Bone marrow (tissue), 2 donors: ENCODE measurements around the gene TPRG1.

ENCODE experiments used
- DNase-seq, 2 donors: peaks; one replicate each; lab custom pipeline; 2025; lab: John Stamatoyannopoulos, UW

The TPRG1 gene

GRCh38 chr3:189278221-189278620 is 106.5 kb downstream of the TPRG1 start:
- no peak for DNase-seq

GRCh38 chr3:189282189-189282588 is 110.4 kb downstream of the TPRG1 start:
- no peak for DNase-seq

- no peak for DNase-seq
These were observed 111.0 kb downstream of the TPRG1 start for GRCh38 chr3:189282741-189283140.

GRCh38 chr3:189286188-189286587 is 114.4 kb downstream of the TPRG1 start:
- no peak for DNase-seq

- no peak for DNase-seq
These were observed 115.1 kb downstream of the TPRG1 start for GRCh38 chr3:189286916-189287315.

GRCh38 chr3:189288348-189289235 is 116.8 kb downstream of the TPRG1 start:
- DNase-seq, result no peak

- no peak for DNase-seq
These were observed 117.5 kb downstream of the TPRG1 start for GRCh38 chr3:189289251-189289650.

- no peak for DNase-seq
These were observed 121.1 kb downstream of the TPRG1 start for GRCh38 chr3:189292667-189293484.

GRCh38 chr3:189294649-189295048 is 122.9 kb downstream of the TPRG1 start:
- no peak for DNase-seq

GRCh38 chr3:189295089-189295488 is 123.3 kb downstream of the TPRG1 start:
- DNase-seq, result no peak

- DNase-seq, result no peak
These were observed 126.2 kb downstream of the TPRG1 start for GRCh38 chr3:189297932-189298331.

GRCh38 chr3:189298469-189299375 is 127.0 kb downstream of the TPRG1 start:
- DNase-seq, result no peak

- no peak for DNase-seq
These were observed 128.6 kb downstream of the TPRG1 start for GRCh38 chr3:189300345-189300744.

GRCh38 chr3:189301479-189301878 is 129.7 kb downstream of the TPRG1 start:
- no peak for DNase-seq

GRCh38 chr3:189303584-189303983 is 131.8 kb downstream of the TPRG1 start:
- no peak for DNase-seq

GRCh38 chr3:189304465-189305351 is 132.9 kb downstream of the TPRG1 start:
- no peak for DNase-seq

GRCh38 chr3:189305412-189305811 is 133.6 kb downstream of the TPRG1 start:
- DNase-seq, result no peak

- DNase-seq, result no peak
These were observed 136.2 kb downstream of the TPRG1 start for GRCh38 chr3:189307963-189308362.

- no peak for DNase-seq
These were observed 136.8 kb downstream of the TPRG1 start for GRCh38 chr3:189308608-189309007.

- no peak for DNase-seq
These were observed 137.7 kb downstream of the TPRG1 start for GRCh38 chr3:189309400-189309975.

GRCh38 chr3:189311521-189311920 is 139.8 kb downstream of the TPRG1 start:
- no peak for DNase-seq
